ENCODE measurements around the gene PRR19. TPM values are rescaled to one million over a fixed set of nuclear protein-coding genes. Genes with fewer than 3 reads are reported as not detected.
A peak's percentile ranks its signal among the peaks of the same experiment; 100 is the strongest.

The PRR19 gene
- polyA plus RNA-seq, 6 donors from 2014 or later = 0.25 to 0.51 (median 0.34) TPM; not detected in 3

DNA sequence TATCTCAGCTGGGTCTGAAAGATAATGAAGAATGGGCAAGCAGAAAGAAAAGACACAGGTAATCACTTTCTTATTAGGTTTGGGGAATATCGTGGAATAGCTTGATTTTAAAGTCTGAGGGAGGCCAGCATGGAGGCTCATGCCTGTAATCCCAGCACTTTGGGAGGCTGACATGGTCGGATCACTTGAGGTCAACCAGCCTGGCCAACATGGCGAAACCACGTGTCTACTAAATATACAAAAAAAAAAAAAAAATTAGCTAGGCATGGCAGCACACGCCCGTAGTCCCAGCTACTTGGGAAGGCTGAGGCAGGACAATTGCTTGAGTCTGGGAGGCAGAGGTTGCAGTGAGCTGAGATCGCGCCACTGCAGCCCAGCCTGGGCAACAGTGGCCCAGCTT is 1.9 kb downstream of the PRR19 start:
- no peak for ATAC-seq (ENCODE audit: low read depth in 2 of 2)
- H3K4me1 Mint-ChIP-seq = peaks cover 27 to 30% (median 28%) of the 10 kb centered on the region in 3 donors
- H3K27ac Mint-ChIP-seq = peak overlapping the region in 1 of 6 donors; percentile 52
- no peaks in the 10 kb centered on the region for H3K36me3 Mint-ChIP-seq
- no peaks in the 10 kb centered on the region for H3K27me3 Mint-ChIP-seq
- H3K4me3 Mint-ChIP-seq = peak overlapping the region in 2 of 8 donors; percentile 86 to 88
- no peak for DNase-seq
- H3K9me3 Mint-ChIP-seq = no peaks in the 10 kb centered on the region

DNA sequence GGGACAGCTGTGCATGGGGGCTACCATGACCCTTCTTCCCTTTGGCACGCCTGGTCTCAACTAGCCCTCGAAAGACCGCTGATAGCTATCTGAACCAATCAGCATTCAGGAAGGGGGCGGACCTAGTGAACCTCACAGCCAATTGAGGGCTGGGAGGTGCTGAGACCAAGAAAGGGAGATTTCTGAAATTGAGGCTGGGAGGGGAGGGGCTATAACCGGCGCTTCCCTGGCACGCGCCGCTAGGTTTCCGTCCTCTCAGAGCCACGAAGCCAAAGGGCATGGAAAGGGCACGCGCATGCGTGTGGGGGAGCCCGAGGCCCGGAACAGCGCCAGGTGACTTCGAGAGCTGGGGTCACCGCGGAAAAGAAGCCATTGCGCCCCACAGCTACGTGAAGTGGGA is 4.7 kb downstream of the PRR19 start:
- Mint-ChIP-seq H3K4me3 (no peak overlapping the region), H3K36me3 (no peaks in the 10 kb centered on the region), H3K27me3 (peaks cover 0 to 17% (median 10%) of the 10 kb centered on the region in 3 donors), H3K9me3 (no peaks in the 10 kb centered on the region), H3K4me1 (peaks cover 20 to 25% (median 21%) of the 10 kb centered on the region in 3 donors), H3K27ac (no peak overlapping the region)
- DNase-seq (no peak), ATAC-seq (ENCODE audit: low read depth in 2 of 2) (no peak)

DNA sequence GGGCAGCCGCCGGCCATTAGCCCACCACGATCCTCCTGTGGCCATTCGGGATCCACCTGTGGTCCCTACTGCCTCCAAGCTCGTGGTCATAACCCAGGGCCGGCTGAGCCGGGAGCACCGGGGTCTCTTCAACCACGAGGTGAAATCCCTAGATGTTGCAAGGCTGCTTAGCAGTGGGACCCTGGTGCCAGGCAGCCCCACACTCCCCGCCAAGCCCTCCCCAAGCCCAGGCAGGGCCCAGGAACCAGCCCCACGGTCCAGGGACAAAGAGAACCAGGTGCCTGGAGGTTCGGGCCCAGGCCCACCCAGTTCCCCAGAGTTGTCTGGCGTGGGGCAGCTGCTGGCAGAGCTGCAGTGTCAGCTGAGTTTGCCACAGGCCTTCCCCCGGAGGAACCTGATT is 7.8 kb downstream of the PRR19 start:
- H3K4me1 Mint-ChIP-seq = peaks cover 14 to 22% (median 20%) of the 10 kb centered on the region in 3 donors
- no peaks in the 10 kb centered on the region for H3K36me3 Mint-ChIP-seq
- no peaks in the 10 kb centered on the region for H3K9me3 Mint-ChIP-seq
- peaks cover 17 to 47% (median 40%) of the 10 kb centered on the region in 3 donors for H3K27me3 Mint-ChIP-seq
- H3K4me3 Mint-ChIP-seq = no peak overlapping the region
- ATAC-seq (ENCODE audit: low read depth in 2 of 2) (no peak), DNase-seq (no peak)
- H3K27ac Mint-ChIP-seq = no peak overlapping the region

DNA sequence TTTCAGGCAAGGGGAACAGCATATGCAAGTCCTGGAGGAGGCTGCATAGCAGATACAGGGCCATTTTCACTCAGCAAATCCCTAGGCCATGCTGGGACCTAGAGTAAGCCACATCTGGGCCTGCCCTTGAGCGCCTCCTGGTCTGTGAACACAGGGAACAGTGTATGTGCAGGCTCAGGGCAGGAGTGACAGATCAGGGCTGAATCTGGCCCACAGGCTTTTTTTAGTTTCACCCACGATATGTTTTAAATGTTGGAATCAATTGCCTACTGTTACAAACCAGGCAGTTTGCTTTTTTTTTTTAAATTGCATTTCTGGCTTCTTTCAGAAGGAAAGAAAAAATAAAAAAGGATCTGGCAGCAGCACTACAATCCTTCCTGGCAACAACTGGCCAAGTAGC is 9.7 kb downstream of the PRR19 start:
- H3K4me1 Mint-ChIP-seq = peaks cover 15 to 22% (median 22%) of the 10 kb centered on the region in 3 donors
- H3K9me3 Mint-ChIP-seq = peaks cover 0 to 2% (median 0%) of the 10 kb centered on the region in 7 donors
- no peak for DNase-seq

DNA sequence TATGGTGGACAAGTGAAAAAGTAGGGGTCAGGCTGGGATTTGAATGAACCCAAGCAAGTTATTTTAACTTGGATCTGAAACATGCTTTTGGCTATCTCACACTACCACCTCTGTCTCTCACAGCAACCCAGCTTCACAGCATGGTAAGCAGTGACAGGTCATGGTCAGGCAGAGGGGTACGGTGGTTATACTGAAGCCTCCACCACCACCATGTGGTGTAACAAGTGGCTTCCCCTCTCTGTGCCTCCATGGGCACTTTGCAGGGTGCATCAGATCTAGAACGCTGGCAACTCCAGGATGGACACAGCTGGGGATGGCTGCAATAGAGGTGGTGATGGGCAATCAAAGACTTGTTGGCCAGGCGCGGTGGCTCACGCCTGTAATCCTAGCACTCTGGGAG is 10.4 kb downstream of the PRR19 start:
- ATAC-seq (ENCODE audit: low read depth in 2 of 2) (no peak), DNase-seq (no peak)
- Mint-ChIP-seq H3K27ac (no peak overlapping the region), H3K9me3 (peaks cover 0 to 2% (median 0%) of the 10 kb centered on the region in 7 donors), H3K4me3 (peak overlapping the region in 4 of 8 donors; percentile 63 to 76 (median 69)), H3K27me3 (peaks cover 28 to 62% (median 57%) of the 10 kb centered on the region in 3 donors), H3K36me3 (no peaks in the 10 kb centered on the region), H3K4me1 (peaks cover 21 to 28% (median 23%) of the 10 kb centered on the region in 3 donors)

More for the DNA sequence above, 9.7 kb downstream of the PRR19 start:
- Mint-ChIP-seq H3K4me3 (no peak overlapping the region), H3K27me3 (peaks cover 21 to 55% (median 50%) of the 10 kb centered on the region in 3 donors), H3K36me3 (no peaks in the 10 kb centered on the region), H3K27ac (no peak overlapping the region)
- ATAC-seq (ENCODE audit: low read depth in 2 of 2) = no peak

DNA sequence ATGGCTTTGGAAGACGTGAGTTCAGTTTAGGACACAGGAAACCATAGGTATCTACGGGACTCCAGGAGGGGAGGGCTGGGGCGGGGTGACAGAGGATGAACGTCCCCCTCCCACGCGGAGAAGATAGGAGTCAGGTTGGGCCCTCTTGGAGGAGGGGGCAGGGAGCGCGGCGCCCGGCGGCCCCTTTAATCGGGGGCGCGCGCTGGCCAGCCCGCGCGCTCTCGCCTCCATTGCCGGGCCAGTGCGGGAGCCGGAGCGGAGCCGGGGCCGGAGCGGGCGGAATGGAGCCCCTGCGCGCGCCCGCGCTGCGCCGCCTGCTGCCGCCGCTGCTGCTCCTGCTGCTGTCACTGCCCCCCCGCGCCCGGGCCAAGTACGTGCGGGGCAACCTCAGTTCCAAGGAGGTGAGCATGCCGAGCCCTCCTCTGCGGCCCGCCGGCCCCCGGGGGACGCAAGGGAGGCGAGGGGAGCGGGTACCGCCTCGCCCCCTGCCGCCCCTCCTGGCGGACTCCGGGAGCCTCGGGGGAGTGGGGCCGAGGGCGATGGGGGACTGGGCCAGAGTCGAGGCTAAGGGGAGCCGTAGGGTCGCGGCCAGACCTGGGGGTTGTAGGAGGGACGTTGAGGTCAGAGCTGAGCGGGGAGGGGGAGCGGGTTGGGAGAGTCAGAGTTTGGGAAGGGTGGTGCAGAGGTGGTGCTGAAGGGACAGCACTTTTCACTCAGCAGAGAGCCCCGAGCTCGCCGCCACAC is 11.3 kb downstream of the PRR19 start, which contains the start of gene TMEM145:
TSS of gene TMEM145 (plus strand) at position 214 of the 744 bp plus-strand sequence. CDS start at position 282, 68 bp downstream.
- Mint-ChIP-seq H3K27me3 (peaks cover 29 to 62% (median 58%) of the 10 kb centered on the region in 3 donors), H3K36me3 (no peaks in the 10 kb centered on the region), H3K4me1 (peaks cover 21 to 24% (median 23%) of the 10 kb centered on the region in 3 donors), H3K27ac (peak within 1 kb of the TSS in 2 of 6 donors; percentile 20 to 58), H3K9me3 (peaks cover 0 to 2% (median 0%) of the 10 kb centered on the region in 7 donors), H3K4me3 (peak within 1 kb of the TSS; percentile 18 to 84 (median 66))
- peak; percentile 76 for ATAC-seq (ENCODE audit: low read depth in 2 of 2)
- DNase-seq = no peak

DNA sequence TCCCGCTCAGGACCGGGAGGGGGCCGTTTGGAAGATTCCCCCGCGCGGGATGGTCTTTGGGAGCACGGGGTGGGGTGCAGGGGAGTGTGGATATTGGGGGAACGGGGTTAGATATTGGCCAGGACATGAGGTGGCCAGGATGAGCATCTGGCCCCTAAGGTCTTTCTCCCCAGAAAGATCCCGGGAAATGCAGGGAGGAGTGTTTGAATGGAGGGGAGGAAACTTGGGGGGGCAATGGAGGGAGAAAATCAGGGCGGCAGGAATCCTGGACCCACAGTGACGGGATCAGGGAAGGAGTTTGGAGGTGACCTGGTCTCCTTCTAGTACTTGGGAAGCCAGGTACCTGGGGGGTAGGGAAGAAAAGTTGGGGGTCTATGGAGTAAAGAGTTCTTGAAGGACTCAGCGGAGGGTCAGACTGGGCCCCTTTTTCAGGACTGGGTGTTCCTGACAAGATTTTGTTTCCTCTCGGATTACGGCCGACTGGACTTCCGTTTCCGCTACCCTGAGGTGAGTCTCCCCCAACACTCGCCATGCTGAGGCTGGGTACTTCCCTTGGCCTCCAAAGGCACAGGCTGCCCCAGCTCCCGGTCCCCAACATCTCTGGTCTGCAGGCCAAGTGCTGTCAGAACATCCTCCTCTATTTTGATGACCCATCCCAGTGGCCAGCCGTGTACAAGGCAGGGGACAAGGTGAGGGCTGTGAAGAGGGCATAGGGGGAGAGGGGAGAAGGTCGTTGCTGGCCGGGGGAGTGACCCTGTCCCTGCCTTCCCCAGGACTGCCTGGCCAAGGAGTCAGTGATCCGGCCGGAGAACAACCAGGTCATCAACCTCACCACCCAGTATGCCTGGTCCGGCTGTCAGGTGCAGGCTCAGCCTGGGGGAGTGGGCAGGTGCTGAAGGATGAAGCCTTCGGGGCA is 12.2 kb downstream of the PRR19 start:
- ATAC-seq (ENCODE audit: low read depth in 2 of 2) (no peak), DNase-seq (no peak)
- H3K27me3 Mint-ChIP-seq = peaks cover 29 to 62% (median 58%) of the 10 kb centered on the region in 3 donors
- peaks cover 0 to 2% (median 0%) of the 10 kb centered on the region in 7 donors for H3K9me3 Mint-ChIP-seq
- no peaks in the 10 kb centered on the region for H3K36me3 Mint-ChIP-seq
- H3K27ac Mint-ChIP-seq = no peak overlapping the region
- peaks cover 21 to 24% (median 23%) of the 10 kb centered on the region in 3 donors for H3K4me1 Mint-ChIP-seq
- H3K4me3 Mint-ChIP-seq = peak overlapping the region in 7 of 8 donors; percentile 5 to 84 (median 55)

DNA sequence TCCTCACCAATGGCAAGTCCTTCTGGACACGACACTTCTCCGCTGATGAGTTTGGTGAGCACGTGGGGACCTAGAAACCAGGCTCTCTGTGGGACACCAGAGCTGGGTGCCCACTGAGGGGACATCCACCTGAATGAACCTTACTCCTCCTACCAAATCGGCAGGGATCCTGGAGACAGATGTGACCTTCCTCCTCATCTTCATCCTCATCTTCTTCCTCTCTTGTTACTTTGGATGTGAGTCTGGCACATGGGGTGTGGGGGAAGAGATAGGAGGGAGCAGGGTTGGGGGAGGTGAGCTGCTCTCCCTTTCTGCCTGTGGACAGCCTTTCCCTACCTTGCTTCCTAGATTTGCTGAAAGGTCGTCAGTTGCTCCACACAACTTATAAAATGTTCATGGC is 13.1 kb downstream of the PRR19 start:
- H3K27me3 Mint-ChIP-seq = peaks cover 29 to 61% (median 58%) of the 10 kb centered on the region in 3 donors
- no peak for ATAC-seq (ENCODE audit: low read depth in 2 of 2)

DNA sequence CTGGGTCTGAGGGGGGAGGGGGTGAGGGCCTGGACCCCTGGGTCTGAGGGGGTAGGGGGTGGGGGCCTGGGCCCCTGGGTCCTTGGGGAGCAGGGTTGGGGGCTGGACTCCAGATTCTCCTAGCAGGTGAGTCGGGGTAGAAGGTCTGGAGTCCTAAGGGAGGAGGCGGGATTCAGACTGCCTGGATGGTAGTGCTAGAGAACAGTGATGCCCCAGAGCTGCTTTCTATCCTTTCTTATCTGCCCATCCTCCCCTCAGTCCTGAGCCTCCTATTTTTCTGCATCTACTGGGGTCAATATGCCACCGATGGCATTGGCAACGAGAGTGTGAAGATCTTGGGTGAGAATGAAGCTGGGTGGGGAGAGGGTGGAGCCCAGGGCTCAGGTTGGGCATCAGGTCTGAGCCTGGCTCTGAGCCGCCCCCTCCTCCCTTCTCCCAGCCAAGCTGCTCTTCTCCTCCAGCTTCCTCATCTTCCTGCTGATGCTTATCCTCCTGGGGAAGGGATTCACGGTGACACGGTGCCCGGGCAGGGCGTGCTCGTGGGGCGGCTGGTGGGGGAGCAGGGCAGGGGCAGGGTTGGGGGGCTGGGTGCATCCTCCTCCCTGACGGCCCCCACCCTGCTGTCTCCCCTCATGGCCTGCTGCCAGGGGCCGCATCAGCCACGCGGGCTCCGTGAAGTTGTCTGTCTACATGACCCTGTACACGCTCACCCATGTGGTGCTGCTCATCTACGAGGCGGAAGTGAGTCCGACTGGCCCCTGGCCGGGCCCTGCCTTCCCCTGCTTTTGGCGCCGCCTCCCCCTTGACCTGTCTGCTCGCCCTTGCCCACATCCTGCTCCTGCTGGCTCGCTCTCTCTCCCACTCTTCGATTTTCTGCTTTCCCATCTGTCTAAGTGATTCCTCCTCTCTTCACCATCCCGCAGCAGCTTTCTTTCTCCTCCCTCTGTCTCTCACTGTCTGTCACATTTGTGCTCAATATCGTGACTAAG is 14.6 kb downstream of the PRR19 start:
- peaks cover 0 to 2% (median 0%) of the 10 kb centered on the region in 7 donors for H3K9me3 Mint-ChIP-seq
- ATAC-seq (ENCODE audit: low read depth in 2 of 2) (no peak), DNase-seq (no peak)
- H3K4me3 Mint-ChIP-seq = peak overlapping the region in 3 of 8 donors; percentile 12 to 35 (median 24)
- peaks cover 30 to 47% (median 46%) of the 10 kb centered on the region in 3 donors for H3K27me3 Mint-ChIP-seq
- no peaks in the 10 kb centered on the region for H3K36me3 Mint-ChIP-seq
- H3K27ac Mint-ChIP-seq = peak overlapping the region in 1 of 6 donors; percentile 21
- H3K4me1 Mint-ChIP-seq = peaks cover 21 to 24% (median 23%) of the 10 kb centered on the region in 3 donors

More for the DNA sequence above, 13.1 kb downstream of the PRR19 start:
- H3K36me3 Mint-ChIP-seq = no peaks in the 10 kb centered on the region
- peaks cover 0 to 2% (median 0%) of the 10 kb centered on the region in 7 donors for H3K9me3 Mint-ChIP-seq
- peaks cover 21 to 24% (median 23%) of the 10 kb centered on the region in 3 donors for H3K4me1 Mint-ChIP-seq
- H3K4me3 Mint-ChIP-seq = peak overlapping the region in 2 of 8 donors; percentile 12 to 65
- no peak for DNase-seq
- peak overlapping the region in 2 of 6 donors; percentile 5 to 31 for H3K27ac Mint-ChIP-seq

DNA sequence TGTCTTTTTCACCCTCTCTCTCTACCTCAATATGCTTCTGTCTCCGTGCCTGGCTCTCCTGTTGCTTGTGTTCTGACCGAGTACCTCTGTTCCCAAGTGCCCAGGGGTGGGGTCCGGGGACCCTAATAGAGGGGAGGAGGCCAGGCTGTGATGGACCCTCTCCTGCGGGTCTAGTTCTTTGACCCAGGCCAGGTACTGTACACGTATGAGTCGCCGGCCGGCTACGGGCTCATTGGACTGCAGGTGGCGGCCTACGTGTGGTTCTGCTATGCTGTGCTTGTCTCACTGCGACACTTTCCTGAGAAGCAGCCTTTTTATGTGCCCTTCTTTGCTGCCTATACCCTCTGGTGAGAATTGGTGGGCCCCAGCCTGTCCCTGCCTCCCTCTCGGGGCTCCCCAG is 15.6 kb downstream of the PRR19 start:
- ATAC-seq (ENCODE audit: low read depth in 2 of 2) (no peak), DNase-seq (no peak)
- Mint-ChIP-seq H3K4me3 (no peak overlapping the region), H3K27me3 (peaks cover 31 to 49% (median 41%) of the 10 kb centered on the region in 3 donors), H3K36me3 (no peaks in the 10 kb centered on the region), H3K9me3 (peaks cover 0 to 2% (median 0%) of the 10 kb centered on the region in 7 donors), H3K27ac (no peak overlapping the region), H3K4me1 (peaks cover 21 to 22% (median 21%) of the 10 kb centered on the region in 3 donors)

DNA sequence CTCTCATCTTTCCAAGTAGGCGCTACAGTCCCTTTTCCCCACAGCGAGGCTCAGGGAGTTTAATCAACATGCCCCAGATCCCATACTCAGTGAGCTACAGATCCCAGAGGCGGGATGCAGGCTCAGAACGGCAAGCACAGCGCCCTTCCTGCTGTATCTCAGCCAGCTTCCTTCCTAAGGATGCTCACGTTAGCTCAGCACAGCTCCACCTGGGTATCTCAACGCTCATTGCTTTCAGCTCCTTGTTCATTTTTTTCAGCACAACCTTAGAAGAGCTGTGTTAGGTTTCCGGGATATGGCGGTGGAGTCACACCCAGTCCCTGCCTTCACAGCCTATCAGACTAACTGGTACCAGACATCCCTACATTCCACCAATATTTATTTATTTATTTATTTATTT is 20.4 kb downstream of the PRR19 start:
- DNase-seq = no peak
- Mint-ChIP-seq H3K27me3 (peaks cover 16 to 19% (median 17%) of the 10 kb centered on the region in 3 donors), H3K4me1 (peaks cover 8 to 25% (median 23%) of the 10 kb centered on the region in 3 donors), H3K27ac (no peak overlapping the region), H3K4me3 (peak overlapping the region in 3 of 8 donors; percentile 4 to 33 (median 29)), H3K36me3 (peaks cover 4 to 6% of the 10 kb centered on the region in 2 donors), H3K9me3 (no peaks in the 10 kb centered on the region)
- ATAC-seq (ENCODE audit: low read depth in 2 of 2) = no peak

DNA sequence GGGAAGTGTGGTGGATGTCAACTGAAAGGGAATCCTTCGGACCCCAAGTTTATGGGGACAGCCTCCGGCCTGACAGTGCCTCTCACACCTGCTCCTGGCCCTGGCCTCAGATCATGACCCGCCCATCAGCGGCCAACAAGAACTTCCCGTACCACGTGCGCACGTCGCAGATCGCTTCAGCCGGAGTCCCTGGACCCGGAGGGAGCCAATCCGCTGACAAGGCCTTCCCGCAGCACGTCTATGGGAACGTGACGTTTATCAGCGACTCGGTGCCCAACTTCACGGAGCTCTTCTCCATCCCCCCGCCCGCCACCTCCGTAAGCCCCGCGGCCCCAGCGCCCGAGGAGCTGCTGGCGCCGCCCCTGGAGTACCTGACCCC is 21.5 kb downstream of the PRR19 start:
- Mint-ChIP-seq H3K27ac (no peak overlapping the region), H3K4me3 (peak overlapping the region; percentile 38 to 75 (median 70)), H3K36me3 (peaks cover 4 to 6% of the 10 kb centered on the region in 2 donors), H3K4me1 (peaks cover 18 to 37% (median 34%) of the 10 kb centered on the region in 3 donors), H3K27me3 (peaks cover 15 to 18% (median 16%) of the 10 kb centered on the region in 3 donors), H3K9me3 (no peaks in the 10 kb centered on the region)
- DNase-seq (no peak), ATAC-seq (ENCODE audit: low read depth in 2 of 2) (no peak)

All from naive B cell (primary cell).